ENCODE data around the gene UBASH3B. TPM values are rescaled to one million over a fixed set of nuclear protein-coding genes. Genes with fewer than 3 reads are reported as not detected.

The UBASH3B gene
- total RNA-seq, 1 donor from 2014 or later, result 4.3 TPM

DNA sequence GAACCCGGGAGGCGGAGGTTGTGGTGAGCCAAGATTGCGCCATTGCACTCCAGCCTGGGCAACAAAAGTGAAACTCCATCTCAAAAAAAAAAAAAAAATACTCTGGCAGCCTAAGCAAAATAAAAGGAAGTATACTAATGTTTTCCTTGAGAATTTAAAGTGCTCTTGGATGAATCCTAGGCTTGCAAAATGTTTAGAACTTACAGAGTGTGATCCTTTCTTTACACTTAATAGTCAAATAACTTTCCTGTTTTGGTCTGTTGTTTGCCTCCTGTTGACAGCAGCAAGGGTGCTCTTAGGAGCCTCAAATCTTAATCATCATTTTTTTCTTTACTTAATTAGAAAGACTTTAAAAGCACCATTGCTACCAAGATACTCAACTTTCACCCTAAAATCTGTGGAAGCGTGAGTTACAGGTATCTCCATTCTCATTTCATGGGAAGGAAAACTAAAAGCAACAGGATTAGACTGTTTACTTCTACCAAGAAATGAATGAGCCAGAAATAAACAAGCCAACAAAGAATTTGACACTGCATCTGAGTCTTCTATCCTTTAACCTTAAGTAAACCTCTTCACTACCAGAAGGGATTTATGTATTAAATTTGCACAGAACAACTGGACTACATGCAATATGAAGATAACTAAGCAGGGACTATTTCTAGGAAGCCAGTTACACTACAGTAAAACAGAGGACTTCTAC is 144.0 kb downstream of the UBASH3B start:
- intact Hi-C loops (cut with micrococcal nuclease), result loop anchor here (5.0 kb wide), 1 partner anchor 448 kb away; no protein-coding TSS in a partner anchor
- no peak for DNase-seq
- POLR2A ChIA-PET, result no interaction called here
- no peak for ATAC-seq (ENCODE audit: low read depth)
- Mint-ChIP-seq H3K9me3 (no peaks in the 10 kb centered on the region), H3K27ac (no peak overlapping the region), H3K4me3 (no peak overlapping the region), H3K36me3 (ENCODE audit: low read depth) (peaks cover 7% of the 10 kb centered on the region), H3K4me1 (peaks cover 22% of the 10 kb centered on the region), H3K27me3 (no peaks in the 10 kb centered on the region)
- TF ChIP-seq, protein P1, sequence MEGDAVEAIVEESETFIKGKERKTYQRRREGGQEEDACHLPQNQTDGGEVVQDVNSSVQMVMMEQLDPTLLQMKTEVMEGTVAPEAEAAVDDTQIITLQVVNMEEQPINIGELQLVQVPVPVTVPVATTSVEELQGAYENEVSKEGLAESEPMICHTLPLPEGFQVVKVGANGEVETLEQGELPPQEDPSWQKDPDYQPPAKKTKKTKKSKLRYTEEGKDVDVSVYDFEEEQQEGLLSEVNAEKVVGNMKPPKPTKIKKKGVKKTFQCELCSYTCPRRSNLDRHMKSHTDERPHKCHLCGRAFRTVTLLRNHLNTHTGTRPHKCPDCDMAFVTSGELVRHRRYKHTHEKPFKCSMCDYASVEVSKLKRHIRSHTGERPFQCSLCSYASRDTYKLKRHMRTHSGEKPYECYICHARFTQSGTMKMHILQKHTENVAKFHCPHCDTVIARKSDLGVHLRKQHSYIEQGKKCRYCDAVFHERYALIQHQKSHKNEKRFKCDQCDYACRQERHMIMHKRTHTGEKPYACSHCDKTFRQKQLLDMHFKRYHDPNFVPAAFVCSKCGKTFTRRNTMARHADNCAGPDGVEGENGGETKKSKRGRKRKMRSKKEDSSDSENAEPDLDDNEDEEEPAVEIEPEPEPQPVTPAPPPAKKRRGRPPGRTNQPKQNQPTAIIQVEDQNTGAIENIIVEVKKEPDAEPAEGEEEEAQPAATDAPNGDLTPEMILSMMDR (IDR thresholded peaks at IDR 0.05), result no peak
- CTCF ChIA-PET, result interaction anchor here (6.4 kb wide), 1 partner anchor 54 kb away, joined by 197 read pairs; no protein-coding TSS in a partner anchor

DNA sequence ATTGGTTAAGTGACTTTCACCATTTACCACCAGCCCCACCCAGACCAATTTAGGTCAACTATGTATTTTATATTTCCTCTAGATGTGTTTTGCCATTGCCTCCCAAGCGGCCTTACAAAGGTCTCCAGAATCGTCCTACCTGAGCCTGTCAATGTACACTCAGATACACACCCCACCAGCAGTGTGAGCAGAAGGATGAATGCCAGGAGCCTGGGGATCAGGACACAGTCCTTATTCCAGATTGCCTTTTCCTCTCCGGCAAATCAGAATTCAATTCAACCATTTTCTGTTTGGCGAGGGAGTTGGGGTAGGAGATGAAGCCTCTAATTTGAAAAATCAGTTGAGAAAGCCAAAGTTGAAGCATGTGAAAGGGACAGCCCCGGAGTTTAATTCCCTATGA is 147.4 kb downstream of the UBASH3B start:
- Mint-ChIP-seq H3K36me3 (ENCODE audit: low read depth) (peaks cover 7% of the 10 kb centered on the region), H3K27ac (no peak overlapping the region), H3K4me1 (peaks cover 42% of the 10 kb centered on the region), H3K27me3 (no peaks in the 10 kb centered on the region), H3K4me3 (no peak overlapping the region), H3K9me3 (no peaks in the 10 kb centered on the region)
- ATAC-seq (ENCODE audit: low read depth), result no peak
- TF ChIP-seq, protein P1 (IDR thresholded peaks at IDR 0.05), result no peak
- intact Hi-C loops (cut with micrococcal nuclease), result no loop called here
- ChIA-PET POLR2A (no interaction called here), CTCF (interaction anchor here (1.3 kb wide), 1 partner anchor 51 kb away, joined by 4 read pairs; no protein-coding TSS in a partner anchor)
- no peak for DNase-seq

DNA sequence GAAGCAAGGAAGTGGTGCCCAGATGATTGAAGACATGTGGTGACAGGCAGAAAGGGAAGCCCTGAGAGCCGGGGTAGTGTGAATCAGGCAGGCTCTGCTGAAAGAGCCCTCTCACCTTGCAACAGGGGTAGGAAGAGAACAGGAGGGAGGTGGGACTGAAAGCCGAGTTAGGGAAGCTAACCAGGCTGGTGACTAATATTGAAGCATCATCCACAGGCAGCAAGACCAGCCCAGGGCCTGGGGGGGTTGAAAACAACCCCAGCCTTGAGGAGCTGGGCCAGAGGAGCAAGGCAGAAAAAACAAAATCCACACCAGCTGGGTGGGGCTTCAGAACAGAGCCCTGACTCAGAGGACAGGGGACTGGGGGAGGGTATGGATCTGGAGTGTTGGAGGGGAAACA is 147.8 kb downstream of the UBASH3B start:
- Mint-ChIP-seq H3K27me3 (no peaks in the 10 kb centered on the region), H3K4me1 (peaks cover 47% of the 10 kb centered on the region), H3K4me3 (no peak overlapping the region), H3K36me3 (ENCODE audit: low read depth) (peaks cover 7% of the 10 kb centered on the region), H3K9me3 (no peaks in the 10 kb centered on the region), H3K27ac (no peak overlapping the region)
- ATAC-seq (ENCODE audit: low read depth) (no peak), DNase-seq (no peak)
- TF ChIP-seq, protein P1 (IDR thresholded peaks at IDR 0.05), result no peak
- intact Hi-C loops (cut with micrococcal nuclease), result no loop called here
- ChIA-PET CTCF (interaction anchor here (1.3 kb wide), 1 partner anchor 51 kb away, joined by 4 read pairs; no protein-coding TSS in a partner anchor), POLR2A (no interaction called here)

DNA sequence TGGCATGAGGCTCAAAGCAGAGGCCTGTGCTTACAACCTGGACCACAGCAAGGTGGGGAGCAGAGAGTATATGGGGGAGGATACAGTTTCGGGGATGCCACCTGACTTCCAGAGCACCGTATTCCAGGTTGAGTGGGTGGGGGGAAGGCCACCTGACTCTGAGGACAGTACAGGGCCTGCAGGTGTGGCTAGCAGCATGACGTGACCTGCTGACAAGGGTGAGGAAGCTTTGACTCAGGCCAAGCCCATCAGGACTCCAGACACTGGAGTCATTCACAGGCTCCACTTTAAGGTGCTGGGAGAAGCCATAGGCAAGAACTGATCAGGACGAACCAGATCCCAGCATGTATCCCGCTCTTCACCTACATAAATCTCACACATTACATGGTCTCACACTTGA is 148.2 kb downstream of the UBASH3B start:
- no peak for ATAC-seq (ENCODE audit: low read depth)
- peaks cover 51% of the 10 kb centered on the region for H3K4me1 Mint-ChIP-seq
- no peaks in the 10 kb centered on the region for H3K27me3 Mint-ChIP-seq
- H3K4me3 Mint-ChIP-seq, result no peak overlapping the region
- H3K36me3 Mint-ChIP-seq (ENCODE audit: low read depth), result peaks cover 7% of the 10 kb centered on the region
- no peak overlapping the region for H3K27ac Mint-ChIP-seq
- no peaks in the 10 kb centered on the region for H3K9me3 Mint-ChIP-seq
- no peak for DNase-seq
- intact Hi-C loops (cut with micrococcal nuclease), result no loop called here
- POLR2A ChIA-PET, result no interaction called here
- CTCF ChIA-PET, result interaction anchor here (1.3 to 1.4 kb wide), 2 partner anchors 7 to 51 kb away, joined by 3 to 4 read pairs; no protein-coding TSS in a partner anchor
- TF ChIP-seq, protein P1 (IDR thresholded peaks at IDR 0.05), result no peak

DNA sequence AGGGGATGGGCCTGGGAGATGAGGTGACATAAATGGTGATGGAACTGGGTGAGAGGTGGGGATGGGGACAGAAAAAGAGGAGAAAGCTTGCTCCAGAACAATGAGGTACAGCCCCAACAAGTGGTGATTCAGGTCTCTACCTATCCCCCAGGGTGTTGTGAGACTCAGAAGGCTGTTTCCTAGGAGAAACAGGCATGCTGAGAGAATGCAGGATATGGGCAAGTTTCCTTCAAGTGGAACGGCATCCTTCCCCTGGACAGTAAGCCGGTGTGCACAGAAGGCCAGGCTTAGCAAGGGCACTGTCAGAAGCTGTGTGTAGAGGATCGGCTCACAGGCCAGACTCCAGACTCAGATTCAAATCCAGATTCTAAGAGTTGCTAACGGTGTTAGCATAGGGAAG is 148.6 kb downstream of the UBASH3B start:
- Mint-ChIP-seq H3K9me3 (no peaks in the 10 kb centered on the region), H3K4me3 (no peak overlapping the region), H3K27me3 (no peaks in the 10 kb centered on the region), H3K4me1 (peaks cover 55% of the 10 kb centered on the region), H3K27ac (no peak overlapping the region), H3K36me3 (ENCODE audit: low read depth) (peaks cover 7% of the 10 kb centered on the region)
- DNase-seq (no peak), ATAC-seq (ENCODE audit: low read depth) (no peak)
- ChIA-PET POLR2A (interaction anchor here (1.5 kb wide), 1 partner anchor 48 kb away, joined by 3 read pairs; no protein-coding TSS in a partner anchor), CTCF (interaction anchor here (1.2 to 1.4 kb wide), 3 partner anchors 8 to 50 kb away, joined by 3 to 5 read pairs (median 4); no protein-coding TSS in a partner anchor)
- intact Hi-C loops (cut with micrococcal nuclease), result no loop called here
- TF ChIP-seq, protein P1 (IDR thresholded peaks at IDR 0.05), result no peak

Data from activated B cell treated with CpG ODN at 0.5 μM for 24 hours (primary cell).